ENCODE data around the gene ZNF138.
A peak's percentile ranks its signal among the peaks of the same experiment; 100 is the strongest.

The ZNF138 gene

GRCh38 chr7:64876792-64877713, 82.8 kb downstream of the ZNF138 start:
- peak; percentile 66 for DNase-seq

- no peak for DNase-seq
Measured at GRCh38 chr7:64877714-64878610, 83.7 kb downstream of the ZNF138 start.

- DNase-seq: no peak
Measured at GRCh38 chr7:64878684-64879083, 84.5 kb downstream of the ZNF138 start.

GRCh38 chr7:64879086-64879730, 85.0 kb downstream of the ZNF138 start:
- no peak for DNase-seq

- no peak for DNase-seq
Measured at GRCh38 chr7:64879800-64880199, 85.6 kb downstream of the ZNF138 start.

- no peak for DNase-seq
Measured at GRCh38 chr7:64880322-64881297, 86.4 kb downstream of the ZNF138 start.

- DNase-seq: no peak
Measured at GRCh38 chr7:64881461-64882287, 87.4 kb downstream of the ZNF138 start.

- no peak for DNase-seq
Measured at GRCh38 chr7:64882341-64883112, 88.3 kb downstream of the ZNF138 start.

All from CD4-positive, alpha-beta T cell treated with Interleukin-4 for 4 hours (primary cell).